HG03135 (cell line): Measurements from ENCODE around the gene MYH14.
"Not testable (repeated sequence)": the region's sequence is repeated elsewhere in the genome, so short reads cannot be mapped to it uniquely, and the experiment has no call there.

Experiments
- ATAC-seq: cut with Tn5 transposase; IDR thresholded peaks from one replicate; pipeline ENCODE4 v1.9.1; 2021; ENCODE audit warnings: mild to moderate bottlenecking, moderate library complexity; ENCODE audit not compliant: unreplicated experiment

The MYH14 gene

DNA sequence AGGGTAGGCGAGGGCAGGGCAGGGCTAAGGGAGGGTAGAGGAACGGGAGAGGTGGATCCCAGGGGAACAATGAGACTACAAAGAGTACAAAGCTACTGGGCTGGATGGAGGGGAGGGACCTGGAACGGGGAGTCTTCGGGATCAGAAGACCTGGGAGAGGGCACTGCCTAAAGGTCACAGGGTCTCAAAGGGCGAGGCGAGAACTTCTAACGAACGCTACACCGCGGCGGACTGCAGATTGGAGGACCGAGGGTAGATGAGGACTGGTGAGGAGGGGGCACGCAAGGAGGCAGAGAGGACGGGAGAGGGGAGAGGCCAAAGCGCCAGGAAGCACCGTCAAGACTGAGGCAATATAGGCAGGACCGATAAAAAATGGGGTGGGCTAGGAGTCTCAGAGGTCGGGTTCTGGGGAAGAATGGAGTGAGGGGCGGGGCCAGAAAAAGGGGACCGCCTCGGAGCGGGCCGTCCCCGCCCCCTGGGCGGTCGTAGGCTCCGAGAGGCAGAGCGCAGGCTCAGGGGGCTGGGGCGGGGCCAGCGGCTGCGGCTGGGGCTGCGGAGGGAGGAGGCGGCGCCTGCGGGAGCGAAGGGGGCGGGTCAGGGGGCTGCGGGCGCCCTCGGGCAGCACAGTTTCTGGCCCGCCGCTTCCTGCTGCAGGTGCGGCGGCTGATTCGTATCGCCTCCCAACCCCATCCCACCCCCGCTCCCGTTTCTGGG lies 127.1 kb downstream of the MYH14 start:
- ATAC-seq, result no peak

DNA sequence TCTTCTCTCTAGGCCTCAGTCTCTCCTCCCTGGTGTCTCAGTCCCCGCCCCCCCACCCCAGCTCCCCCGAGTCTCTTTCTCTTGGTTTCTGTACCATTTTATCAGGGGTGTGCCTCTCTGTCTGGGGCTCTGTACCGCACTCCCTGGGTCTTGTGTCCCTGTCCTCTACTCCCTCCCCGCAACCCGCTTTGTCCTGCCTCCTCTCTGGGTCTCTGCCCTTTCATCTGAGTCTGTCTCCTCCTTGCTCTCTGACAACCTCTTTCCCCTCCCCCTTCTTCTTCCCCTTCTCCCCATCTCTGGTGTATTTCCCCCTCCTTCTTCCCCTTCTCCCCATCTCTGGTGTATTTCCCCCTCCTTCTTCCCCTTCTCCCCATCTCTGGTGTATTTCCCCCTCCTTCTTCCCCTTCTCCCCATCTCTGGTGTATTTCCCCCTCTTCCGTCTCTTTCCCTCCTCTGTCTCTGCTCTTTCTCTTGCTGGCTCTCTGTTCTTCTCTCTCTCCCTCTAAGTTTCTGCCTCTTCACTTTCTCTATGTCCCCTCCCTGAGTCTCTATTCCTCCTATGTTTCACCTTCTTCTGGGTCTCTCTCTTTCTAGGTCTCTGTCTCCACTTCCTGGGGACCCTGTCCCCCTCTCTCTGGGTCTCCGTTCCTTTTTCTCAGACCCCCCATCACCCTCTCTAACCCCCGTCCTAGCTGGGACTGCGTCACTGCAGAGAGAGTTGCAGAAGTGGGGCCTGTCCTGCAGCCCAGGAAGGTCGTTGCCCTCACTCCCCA lies 128.0 kb downstream of the MYH14 start:
- ATAC-seq, result no peak

DNA sequence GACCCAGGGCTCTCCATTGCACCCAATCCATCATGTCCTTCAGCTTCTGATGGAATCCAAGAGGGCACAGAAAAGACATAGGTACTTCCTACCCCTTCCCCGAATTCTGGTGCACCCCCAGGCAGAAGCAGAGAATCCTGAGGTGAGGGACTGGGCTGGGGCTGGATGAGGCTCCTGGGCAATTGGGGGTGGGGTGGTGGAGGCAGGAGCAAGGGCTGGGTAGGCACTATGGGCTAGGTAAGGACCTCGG lies 128.5 kb downstream of the MYH14 start:
- ATAC-seq, result no peak

DNA sequence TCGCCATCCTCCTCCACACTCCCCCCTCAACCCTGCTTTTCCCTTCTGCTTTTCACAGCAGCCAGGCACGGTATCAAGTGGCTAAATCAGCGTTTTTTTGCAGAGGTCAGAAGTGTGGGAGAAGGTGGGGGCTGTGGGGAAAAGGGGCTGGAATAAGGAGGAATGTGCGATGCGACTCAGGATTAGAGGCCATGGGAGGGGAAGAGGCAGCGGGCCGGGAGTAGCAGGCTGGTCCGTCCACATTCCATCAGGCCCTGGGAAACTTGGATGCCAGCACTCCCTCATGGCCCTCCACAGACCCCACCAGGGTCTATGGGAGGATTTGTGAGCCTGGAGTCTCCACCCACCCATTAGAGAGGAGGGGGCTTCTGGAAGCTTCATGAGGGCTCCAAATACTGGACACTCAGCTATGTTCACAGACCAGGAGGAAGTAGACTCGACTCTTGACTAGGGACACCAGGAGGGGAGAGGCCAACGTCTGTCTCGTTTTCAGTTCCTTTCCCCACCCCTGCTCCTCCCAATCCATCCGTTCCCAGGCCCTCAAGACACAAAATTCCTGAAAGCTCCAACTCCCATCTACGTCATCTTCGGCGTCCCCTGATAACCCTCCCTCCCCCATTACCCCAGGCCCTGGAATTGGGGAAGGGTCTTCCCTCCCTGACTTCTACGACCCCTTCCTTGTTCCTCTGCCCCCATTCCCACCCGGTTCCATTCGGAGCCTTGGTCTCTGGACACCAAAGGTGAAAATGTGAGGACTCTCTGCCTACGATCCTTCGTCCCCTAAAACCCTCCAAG lies 129.0 kb downstream of the MYH14 start:
- ATAC-seq, result no peak

DNA sequence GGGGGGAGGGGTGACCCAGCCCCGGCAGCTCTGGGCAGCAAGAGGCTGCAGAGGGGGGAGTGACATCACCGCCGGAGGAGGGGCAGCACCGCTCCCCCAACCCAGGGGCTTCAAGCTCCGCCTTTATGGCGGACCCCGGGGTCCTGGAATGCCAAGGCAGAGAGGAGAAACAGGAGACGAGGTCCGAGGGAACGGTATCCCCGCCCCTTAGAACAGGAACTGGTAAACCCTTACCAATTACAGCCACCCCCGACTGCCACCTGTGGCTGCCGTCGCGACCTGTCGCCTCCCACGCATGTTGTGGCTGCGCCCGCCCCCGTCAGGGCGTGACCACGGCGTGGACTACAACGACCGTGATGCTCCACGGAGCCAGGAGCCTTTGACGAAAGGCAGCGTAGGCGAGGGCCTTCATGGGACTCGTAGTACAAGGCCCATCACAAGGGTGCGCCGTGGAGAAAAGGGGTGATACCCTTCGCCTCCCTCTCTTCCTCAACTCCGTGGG lies 129.9 kb downstream of the MYH14 start:
- peak; percentile 42 for ATAC-seq

DNA sequence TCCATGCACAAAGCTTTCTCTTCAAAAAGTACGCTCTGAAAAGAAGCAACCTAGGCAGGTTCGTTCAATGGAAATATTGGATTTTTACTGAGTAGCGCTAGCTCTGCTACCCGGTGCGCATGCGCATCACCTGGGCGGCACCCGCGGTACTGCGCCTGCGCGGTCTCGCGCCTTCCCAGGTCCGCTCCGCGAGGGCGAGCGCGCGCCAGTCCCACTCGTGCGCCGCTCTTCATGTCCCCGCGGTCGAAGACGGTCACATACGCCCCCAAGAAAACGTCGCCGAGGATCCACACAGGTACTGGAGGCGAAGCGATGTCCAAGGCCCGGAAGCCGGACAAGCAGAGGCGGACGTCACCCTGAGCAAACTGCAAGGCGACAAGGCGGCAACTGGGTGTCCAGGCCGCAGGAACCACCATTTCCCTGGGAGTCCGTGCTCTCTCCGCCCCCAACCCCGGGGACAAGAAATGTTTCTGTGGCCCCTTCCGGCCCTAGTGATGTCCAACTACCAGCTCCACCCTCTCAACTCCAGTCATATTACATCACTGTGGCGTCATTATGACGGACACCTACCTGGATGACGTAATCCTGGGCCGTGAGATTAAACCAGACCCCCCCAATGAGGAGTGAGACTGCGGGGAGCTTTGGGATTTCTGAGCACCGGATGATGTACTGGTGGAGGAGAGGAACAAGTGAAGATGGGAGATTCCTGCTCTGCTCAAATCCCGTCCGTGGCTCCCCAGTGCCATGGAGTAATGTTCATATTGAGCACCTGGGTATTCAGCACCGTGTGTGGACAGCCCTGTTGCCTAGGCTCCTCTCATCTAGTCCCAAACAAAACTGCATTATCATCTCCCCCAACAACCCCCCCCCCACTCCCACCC lies 130.6 kb downstream of the MYH14 start:
- ATAC-seq, result peak; percentile 14

DNA sequence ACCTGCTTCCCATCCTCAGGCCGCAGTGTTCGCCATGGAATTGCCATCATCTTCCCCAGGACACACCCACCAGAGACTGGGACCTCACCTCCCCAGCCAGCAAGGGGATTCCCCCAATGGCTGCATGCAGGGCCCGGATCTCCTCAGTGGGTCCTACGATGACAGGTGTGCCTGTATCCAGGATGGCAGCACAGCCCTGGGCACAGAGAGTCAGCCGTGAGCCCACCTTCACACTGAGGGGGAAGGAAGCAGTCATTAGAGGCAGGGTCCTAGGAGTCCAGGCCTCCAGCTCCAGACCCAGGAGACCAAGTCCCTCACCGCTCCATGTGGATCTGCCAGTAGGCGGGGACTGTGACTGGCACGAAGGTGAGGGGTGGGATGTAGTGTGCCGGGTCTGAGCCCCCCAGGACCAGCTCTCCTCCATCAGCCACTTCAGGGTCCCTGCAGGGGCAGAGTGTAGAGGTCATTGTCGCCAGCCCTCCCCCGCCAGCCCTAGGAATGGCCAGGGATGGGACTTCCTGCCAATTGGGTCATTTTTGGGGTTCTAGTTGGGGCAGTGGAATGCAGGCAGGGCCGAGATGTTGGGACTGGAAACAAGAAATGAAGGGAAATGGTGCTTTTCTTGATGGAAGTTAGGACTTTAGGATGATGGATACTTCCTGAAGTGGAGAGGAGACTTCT lies 131.5 kb downstream of the MYH14 start:
- ATAC-seq, result no peak

DNA sequence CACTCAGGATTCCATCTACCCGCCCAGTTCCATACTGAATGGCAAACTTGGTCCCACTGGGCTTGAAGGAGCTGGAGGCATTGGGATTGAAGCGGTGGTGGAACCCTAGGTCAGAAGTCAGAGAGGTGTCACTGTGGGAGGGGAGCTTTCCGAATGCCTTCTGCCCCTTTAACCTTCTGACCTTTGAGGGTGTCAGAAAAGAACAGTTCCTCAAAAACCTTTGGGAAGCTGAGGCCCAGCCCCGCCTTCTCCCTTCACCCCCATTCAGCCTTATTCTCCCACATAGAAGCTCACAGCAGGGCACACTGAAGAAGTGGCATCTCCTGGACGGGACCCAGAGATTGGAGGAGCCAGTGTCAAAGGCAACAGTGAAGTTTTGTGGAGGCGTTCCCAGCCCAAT lies 133.6 kb downstream of the MYH14 start:
- not testable (repeated sequence) for ATAC-seq

DNA sequence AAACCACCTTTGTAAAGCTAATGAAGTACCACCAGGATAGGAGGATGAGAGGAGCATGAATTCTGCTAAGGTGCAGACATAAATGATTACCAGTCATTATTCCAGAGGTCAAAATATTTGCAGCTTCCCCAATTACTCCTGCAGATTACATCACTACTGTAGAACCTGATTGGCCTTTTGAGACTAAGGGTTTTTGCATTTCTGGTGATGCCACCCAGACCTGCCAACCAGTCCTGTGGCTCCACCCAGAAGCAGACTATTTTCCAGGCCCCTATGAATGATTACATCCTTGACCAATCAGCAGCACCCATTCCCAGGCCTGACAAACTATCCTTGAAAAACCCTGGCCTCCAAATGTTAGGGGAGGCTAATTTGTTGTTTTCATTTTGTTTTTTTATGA lies 136.9 kb downstream of the MYH14 start:
- no peak for ATAC-seq

DNA sequence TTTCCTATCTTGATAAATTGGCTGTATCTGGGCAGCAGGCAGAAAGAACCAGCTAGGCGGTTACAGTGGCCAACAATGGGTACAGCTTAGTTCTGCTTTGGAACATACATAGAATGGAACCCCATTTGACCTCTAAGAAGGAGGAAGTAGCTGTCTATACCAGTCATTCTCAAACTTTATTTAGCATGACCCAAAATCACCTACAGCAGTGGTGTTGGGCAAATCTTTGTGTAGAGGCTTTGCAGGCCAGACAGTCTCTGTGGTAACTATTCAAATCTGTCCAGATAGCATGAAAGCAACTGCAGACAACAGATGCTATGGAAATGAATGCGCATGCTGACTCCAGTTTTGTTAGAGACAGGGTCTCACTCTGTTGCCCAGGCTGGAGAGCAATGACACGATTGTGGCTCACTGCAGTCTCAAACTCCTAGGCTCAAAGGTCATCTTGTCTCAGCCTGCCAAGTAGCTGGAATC lies 137.7 kb downstream of the MYH14 start:
- ATAC-seq, result peak; percentile 54

DNA sequence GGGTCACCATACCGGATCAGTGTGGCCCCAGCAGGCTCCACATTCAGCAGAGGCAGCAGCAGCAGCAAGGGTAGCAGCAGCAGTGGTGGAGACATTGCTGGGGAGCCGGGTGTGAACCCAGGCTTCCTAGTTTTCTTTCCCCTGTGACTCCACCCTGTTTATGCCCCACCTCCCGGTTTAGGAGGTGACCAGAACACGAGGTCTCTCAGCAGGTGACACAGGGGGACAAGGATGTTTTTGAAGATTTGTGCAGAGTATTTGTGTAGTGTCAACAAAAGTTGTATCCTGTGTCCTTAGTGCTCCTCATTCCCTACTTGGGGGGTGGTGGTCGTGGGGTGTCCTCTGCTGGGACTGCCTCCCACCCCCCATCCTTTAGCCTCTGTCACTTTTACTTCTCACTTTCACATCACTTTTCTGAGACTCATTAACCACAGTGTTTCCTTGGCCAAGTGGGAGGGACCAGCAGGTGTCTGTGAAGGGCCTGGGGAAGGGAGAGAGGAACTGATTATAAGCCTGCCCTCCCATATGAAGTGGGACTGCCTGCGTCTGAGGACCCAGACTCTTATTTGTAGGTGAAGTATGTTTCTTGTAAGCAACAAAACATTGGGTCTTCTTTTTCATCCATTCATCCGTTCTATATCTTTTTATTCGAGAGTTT lies 141.4 kb downstream of the MYH14 start:
- ATAC-seq, result peak; percentile 52

DNA sequence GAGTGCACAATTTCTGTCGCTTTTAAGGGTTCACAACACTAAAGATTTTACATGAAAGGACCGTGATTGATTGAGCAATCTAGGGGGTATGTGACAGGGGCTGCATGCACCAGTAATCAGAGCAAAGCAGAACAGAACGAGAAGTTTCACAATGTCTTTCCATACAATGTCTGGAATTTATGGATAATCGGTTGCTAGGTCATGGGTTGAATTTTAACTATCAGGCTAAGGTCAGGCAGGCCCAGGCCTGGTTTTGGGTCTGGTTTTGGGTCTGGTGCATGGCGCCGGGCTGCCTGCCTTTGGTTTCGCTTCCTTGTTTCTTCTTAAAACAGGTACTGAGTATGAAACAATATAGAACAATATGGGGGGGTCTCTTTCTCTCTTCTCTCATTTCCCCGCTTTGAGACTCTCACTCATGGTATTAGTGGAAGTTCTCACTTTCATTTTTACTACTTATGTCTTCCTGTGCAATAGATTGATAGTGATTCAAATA lies 143.7 kb downstream of the MYH14 start:
- peak; percentile 52 for ATAC-seq

DNA sequence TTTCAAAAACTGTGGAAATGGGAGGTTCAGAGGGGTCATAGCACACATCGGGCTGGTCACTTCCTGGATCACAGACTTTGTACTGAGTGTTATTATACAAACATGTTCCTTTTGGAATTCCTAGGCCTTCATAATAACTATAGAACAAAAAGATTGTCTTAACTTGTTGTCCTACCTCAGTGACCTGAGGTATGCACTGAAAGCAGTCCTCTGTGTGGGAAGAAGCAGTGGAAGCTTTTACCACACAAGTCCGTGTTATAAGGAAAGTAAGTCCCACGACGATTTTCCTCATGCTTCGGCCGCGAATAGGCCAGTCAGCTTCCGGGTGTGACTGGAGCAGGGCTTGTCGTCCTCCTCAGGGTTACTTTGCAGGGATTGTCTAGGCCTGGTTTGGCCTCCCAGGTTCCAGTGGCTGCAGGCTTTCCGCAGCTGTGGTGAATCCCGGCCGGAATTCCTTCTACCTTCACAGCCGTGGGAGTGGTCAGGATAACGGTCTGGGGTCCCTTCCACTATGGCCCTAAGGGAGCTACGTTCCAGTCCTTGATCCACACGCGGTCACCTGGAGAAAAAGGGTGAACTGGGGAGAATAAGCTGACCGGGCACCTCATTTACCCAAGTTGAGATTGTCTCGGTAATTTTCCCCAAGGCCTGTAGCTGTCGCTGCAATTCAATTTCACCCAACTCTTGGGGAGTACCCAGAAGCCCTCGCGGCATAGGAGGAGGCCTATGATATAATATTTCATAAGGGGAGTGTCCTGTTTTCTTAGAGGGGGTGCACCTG lies 146.0 kb downstream of the MYH14 start:
- no peak for ATAC-seq

DNA sequence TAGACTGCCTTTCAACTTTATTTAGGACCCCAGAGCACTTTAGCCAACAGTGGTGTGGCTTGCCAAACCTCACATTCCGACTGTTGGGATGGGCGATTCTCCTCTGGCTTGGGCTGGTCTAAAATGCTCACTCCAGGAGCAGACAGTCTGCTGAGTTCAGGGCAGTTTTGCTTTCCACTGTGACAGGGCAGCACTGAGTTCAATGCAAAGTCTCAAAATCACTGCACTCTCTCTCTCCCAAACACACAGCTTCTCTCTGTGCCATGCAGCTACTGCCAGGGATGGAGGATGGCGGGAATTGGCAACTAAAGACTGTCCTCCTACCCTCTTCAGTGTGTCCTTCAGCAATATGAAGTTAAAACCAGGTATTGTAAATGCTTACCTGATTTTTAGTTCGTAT lies 148.8 kb downstream of the MYH14 start:
- ATAC-seq, result no peak

DNA sequence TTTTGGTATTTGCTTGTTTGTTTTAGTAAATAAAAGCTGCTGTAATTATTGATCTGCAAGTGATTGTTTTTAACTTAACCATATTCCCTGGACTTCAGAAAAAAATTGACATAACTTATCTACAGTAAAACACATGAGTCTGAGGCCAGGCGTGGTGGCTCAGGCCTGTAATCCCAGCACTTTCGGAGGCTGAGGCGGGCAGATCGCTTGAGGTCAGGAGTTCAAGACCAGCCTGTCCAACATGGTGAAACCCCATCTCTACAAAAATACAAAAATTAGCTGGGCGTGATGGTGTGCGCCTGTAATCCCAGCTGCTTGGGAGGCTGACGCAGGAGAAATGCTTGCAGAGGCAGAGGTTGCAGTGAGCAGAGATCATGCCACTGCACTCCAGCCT lies 150.1 kb downstream of the MYH14 start:
- not testable (repeated sequence) for ATAC-seq

DNA sequence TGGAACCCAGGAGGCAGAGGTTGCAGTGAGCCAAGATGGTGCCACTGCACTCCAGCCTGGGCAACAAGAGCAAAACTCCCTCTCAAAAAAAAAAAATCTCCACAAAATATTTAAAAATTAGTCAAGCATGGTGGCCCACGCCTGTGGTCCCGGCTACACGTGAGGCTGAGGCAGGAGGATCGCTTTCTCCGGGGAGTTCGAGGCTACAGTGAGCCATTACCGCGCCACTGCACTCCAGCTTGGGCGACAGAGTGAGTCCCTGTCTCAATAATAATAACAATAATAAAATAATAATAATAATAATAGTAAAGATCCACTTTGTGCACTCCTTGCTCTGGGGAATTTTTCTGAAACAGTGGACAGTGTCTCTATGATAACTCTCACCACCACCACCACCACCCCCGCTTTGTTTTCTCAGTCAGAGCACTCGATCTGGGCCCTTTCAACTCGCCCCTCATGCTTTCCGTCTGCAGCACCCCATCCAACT lies 153.3 kb downstream of the MYH14 start:
- no peak for ATAC-seq

DNA sequence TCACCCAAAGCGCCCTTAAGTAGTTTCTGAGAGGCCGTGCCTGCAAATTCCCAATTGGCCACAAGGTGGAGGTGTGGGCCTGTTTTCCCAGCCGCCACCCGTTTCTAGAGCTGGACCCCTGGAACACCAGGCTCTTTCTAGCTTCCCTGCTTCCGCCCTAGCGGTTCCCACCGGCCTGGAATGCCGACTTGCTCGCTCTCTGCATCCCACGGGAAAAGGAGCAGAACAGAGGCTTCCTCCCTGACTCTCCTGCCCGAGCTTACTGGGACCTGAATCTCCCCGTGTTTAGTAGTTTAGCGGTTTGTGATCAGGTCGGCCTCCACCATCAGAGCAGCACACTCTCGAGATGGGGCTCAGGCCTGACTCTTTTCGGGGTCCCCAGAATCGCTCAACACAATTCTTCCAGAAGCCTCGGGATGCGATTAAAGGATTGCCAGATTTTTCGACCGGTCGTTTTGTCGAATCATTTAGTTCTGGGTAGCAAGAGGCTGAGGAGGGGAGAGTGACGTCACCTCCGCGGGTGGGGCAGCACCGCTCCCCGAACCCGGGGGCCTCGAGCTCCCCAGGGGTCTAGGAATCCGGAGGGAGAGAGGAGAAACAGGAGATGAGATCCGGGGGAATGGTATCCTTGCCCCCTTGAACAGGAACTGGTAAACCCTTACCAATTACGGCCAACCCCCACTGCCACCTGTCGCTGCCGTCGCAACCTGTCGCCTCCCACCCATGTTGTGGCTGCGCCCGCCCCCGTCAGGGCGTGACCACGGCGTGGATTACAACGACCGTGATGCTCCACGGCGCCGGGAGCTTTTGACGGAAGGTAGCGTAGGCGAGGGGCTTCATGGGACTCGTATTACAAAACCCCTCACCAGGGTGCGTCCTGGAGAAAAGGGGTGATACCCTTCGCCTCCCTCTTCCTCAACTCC lies 154.0 kb downstream of the MYH14 start:
- peak; percentile 48 for ATAC-seq
